Uterus (tissue), 4 donors: ENCODE measurements around the gene FLRT1. TPM values are rescaled to one million over a fixed set of nuclear protein-coding genes. Genes with fewer than 3 reads are reported as not detected.

Experiments
- DNase-seq, 2 donors: peaks; one replicate each; pipeline ENCODE4 v3.0.0-alpha.2; 2019 to 2020
- H3K27ac ChIP-seq, 2 donors: fragments of 200-600 bp; sonication (generic); 1 replicate in 1 of 2; 2 replicates in 1 of 2; pipeline ENCODE4 v1.5.1; 2016 to 2018
- H3K27me3 ChIP-seq, 2 donors: fragments of 200-600 bp; sonication (generic); one replicate each; pipeline ENCODE4 v1.5.1; 2018 to 2019; ENCODE audit warnings: control low read depth in 1 of 2
- H3K36me3 ChIP-seq, 2 donors: fragments of 200-600 bp; sonication (generic); one replicate each; pipeline ENCODE4 v1.5.1; 2019; ENCODE audit warnings: control low read depth in 1 of 2
- H3K4me1 ChIP-seq, 2 donors: fragments of 200-600 bp; sonication (generic); one replicate each; pipeline ENCODE4 v1.5.1; 2018 to 2019; ENCODE audit warnings: control low read depth in 1 of 2
- H3K4me3 ChIP-seq, 2 donors: fragments of 200-600 bp; sonication (generic); 1 replicate in 1 of 2; 2 replicates in 1 of 2; pipeline ENCODE4 v1.5.1; 2018 to 2019; ENCODE audit warnings: mild to moderate bottlenecking in 1 of 2
- H3K9me3 ChIP-seq, 2 donors: fragments of 200-600 bp; sonication (generic); one replicate each; pipeline ENCODE4 v1.5.1; 2019; ENCODE audit warnings: control low read depth in 1 of 2
- POLR2A ChIP-seq, 2 donors: fragments of 450-650 bp; IDR thresholded peaks; one replicate each; pipeline ENCODE4 v1.6.1; 2016; ENCODE audit warnings: antibody characterized with exemption in 2 of 2, mild to moderate bottlenecking in 1 of 2, moderate library complexity in 1 of 2
- intact Hi-C: fragments of 100-400 bp; cut with DNase I; formaldehyde crosslinking; loops from one replicate; pipeline ENCODE4 v1.15.1; 2023; ENCODE audit warnings: low total_unique reads
- total RNA-seq, 4 donors: library from RNA; depleted of rRNA in 3 of 4; stranded (reverse); fragments of >200 nt in 3 of 4; gene quantifications; one replicate each; pipeline versions ENCODE4 v1.1.0 to v1.2.4, GENCODE V29; 2014 to 2023
- TF ChIP-seq, protein P1 (sequence below), 4 experiments: fragments of 200-600 bp in 2 of 4; fragments of 450-650 bp in 2 of 4; sonication (generic) in 2 of 4; IDR thresholded peaks; one replicate each; pipeline ENCODE4 v1.5.1; 2016 to 2019; ENCODE audit warnings: antibody characterized with exemption in 4 of 4, mild to moderate bottlenecking in 2 of 4, moderate library complexity in 1 of 4
- donor health status: DM: yes; HTN: yes; CAD: no.

FLRT1 gene
- total RNA-seq, 4 donors from 2014 or later: 0.26 to 7.3 (median 1.9) TPM; not detected in 1

- intact Hi-C loops: no loop called here
- peak overlapping the region; percentile 12 to 34 for H3K4me3 ChIP-seq
- peak; percentile 70 to 79 for DNase-seq
- H3K27me3 ChIP-seq: no peaks in the 10 kb centered on the region
- TF ChIP-seq, protein P1, sequence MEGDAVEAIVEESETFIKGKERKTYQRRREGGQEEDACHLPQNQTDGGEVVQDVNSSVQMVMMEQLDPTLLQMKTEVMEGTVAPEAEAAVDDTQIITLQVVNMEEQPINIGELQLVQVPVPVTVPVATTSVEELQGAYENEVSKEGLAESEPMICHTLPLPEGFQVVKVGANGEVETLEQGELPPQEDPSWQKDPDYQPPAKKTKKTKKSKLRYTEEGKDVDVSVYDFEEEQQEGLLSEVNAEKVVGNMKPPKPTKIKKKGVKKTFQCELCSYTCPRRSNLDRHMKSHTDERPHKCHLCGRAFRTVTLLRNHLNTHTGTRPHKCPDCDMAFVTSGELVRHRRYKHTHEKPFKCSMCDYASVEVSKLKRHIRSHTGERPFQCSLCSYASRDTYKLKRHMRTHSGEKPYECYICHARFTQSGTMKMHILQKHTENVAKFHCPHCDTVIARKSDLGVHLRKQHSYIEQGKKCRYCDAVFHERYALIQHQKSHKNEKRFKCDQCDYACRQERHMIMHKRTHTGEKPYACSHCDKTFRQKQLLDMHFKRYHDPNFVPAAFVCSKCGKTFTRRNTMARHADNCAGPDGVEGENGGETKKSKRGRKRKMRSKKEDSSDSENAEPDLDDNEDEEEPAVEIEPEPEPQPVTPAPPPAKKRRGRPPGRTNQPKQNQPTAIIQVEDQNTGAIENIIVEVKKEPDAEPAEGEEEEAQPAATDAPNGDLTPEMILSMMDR (IDR thresholded peaks at IDR 0.05): peak in 3 of 4 experiments; percentile 30 to 48 (median 31)
- peak in 1 of 2 donors; percentile 13 for TF ChIP-seq POLR2A (IDR thresholded peaks at IDR 0.05)
- peaks cover 0 to 4% of the 10 kb centered on the region in 2 donors for H3K4me1 ChIP-seq
- no peaks in the 10 kb centered on the region for H3K36me3 ChIP-seq
- H3K9me3 ChIP-seq: no peaks in the 10 kb centered on the region
- H3K27ac ChIP-seq: peak overlapping the region; percentile 12 to 61
Observed at GRCh38 chr11:64007629-64008282, 28.0 kb upstream of the FLRT1 start.

DNA sequence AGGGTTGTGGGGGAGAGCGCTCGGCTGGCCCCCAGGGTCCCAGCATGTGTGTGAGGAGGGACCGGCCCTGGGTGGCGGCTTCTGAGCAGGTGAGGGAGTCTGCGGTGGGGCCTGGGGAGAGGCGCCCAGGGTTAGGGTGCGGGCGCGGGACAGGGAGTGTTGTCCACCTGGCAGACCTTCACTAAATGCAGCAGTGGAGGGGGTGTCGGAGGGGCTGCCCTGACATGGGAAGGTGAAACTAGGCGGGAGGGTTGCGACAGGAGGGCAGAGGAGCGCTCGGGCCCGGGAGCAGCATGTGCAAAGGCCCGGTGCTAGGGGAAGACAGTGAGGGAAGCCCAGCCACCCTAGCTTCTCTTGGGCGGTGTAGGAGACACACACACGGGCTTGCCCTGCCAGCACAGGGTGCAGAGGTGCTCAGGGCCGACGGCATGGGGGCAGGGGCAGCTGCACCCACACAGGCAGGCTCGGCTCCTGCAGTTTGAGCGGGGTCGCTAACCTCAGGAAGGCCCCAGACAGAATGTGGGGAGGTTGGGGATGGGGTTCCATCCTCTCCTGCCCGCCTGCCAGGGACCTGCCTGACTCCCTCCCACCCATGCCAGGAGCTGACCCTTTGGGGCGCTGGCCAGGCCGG is 27.3 kb upstream of the FLRT1 start:
- Histone ChIP-seq H3K4me3 (no peak overlapping the region), H3K9me3 (no peaks in the 10 kb centered on the region), H3K27ac (peak overlapping the region in 1 of 2 donors; percentile 61), H3K27me3 (no peaks in the 10 kb centered on the region), H3K36me3 (no peaks in the 10 kb centered on the region), H3K4me1 (peaks cover 0 to 4% of the 10 kb centered on the region in 2 donors)
- intact Hi-C loops: no loop called here
- TF ChIP-seq POLR2A (IDR thresholded peaks at IDR 0.05): no peak
- TF ChIP-seq, protein P1 (IDR thresholded peaks at IDR 0.05): no peak
- DNase-seq: no peak

- Histone ChIP-seq H3K4me3 (no peak overlapping the region), H3K9me3 (no peaks in the 10 kb centered on the region), H3K27me3 (no peaks in the 10 kb centered on the region), H3K27ac (no peak overlapping the region), H3K36me3 (no peaks in the 10 kb centered on the region), H3K4me1 (peaks cover 0 to 4% of the 10 kb centered on the region in 2 donors)
- no peak for DNase-seq
- TF ChIP-seq POLR2A (IDR thresholded peaks at IDR 0.05): no peak
- TF ChIP-seq, protein P1 (IDR thresholded peaks at IDR 0.05): no peak
- intact Hi-C loops: no loop called here
Observed at GRCh38 chr11:64008914-64009633, 26.7 kb upstream of the FLRT1 start.

DNA sequence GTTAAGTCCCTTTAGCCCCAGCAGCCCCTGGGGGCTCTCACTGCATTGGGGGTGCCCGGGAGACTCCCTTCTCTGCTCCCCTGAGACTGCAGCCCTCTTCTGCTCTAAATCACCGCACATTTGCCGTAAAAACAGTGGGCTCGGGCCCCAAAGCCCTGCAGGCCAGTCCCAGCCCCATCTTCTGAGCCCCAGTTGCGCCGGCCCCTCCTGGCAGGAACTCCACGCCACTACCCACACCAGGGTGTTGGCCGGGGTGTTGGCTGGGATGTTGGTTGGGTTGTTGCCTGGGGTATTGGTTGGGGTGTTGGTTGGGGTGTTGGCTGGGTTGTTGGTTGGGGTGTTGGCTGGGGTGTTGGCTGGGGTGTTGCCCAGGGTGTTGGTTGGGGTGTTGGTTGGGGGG is 26.0 kb upstream of the FLRT1 start:
- intact Hi-C loops: no loop called here

More for the DNA sequence above, 26.0 kb upstream of the FLRT1 start:
- no peak for DNase-seq
- Histone ChIP-seq H3K27me3 (no peaks in the 10 kb centered on the region), H3K4me3 (no peak overlapping the region), H3K9me3 (no peaks in the 10 kb centered on the region), H3K27ac (no peak overlapping the region), H3K36me3 (no peaks in the 10 kb centered on the region), H3K4me1 (peaks cover 0 to 4% of the 10 kb centered on the region in 2 donors)
- no peak for TF ChIP-seq POLR2A (IDR thresholded peaks at IDR 0.05)
- TF ChIP-seq, protein P1 (IDR thresholded peaks at IDR 0.05): no peak
